ENCODE results near the gene NAALADL2.
"Not testable (repeated sequence)": the region's sequence is repeated elsewhere in the genome, so short reads cannot be mapped to it uniquely, and the experiment has no call there.

Gene NAALADL2

GRCh38 chr3:175149675-175150074 is 290.5 kb downstream of the NAALADL2 start:
- DNase-seq: no peak

GRCh38 chr3:175150812-175151401 is 291.8 kb downstream of the NAALADL2 start:
- DNase-seq: no peak

- DNase-seq: no peak
Observed at GRCh38 chr3:175153595-175153994, 294.5 kb downstream of the NAALADL2 start.

- no peak for DNase-seq
Observed at GRCh38 chr3:175155172-175155571, 296.0 kb downstream of the NAALADL2 start.

GRCh38 chr3:175159202-175159601 is 300.1 kb downstream of the NAALADL2 start:
- DNase-seq: no peak

GRCh38 chr3:175161291-175161690 is 302.2 kb downstream of the NAALADL2 start:
- DNase-seq: no peak

- DNase-seq: no peak
Observed at GRCh38 chr3:175163686-175164085, 304.6 kb downstream of the NAALADL2 start.

GRCh38 chr3:175173117-175173516 is 314.0 kb downstream of the NAALADL2 start:
- not testable (repeated sequence) for DNase-seq

- DNase-seq: no peak
Observed at GRCh38 chr3:175176556-175176955, 317.4 kb downstream of the NAALADL2 start.

GRCh38 chr3:175179055-175179454 is 319.9 kb downstream of the NAALADL2 start:
- no peak for DNase-seq

- DNase-seq: no peak
Observed at GRCh38 chr3:175184392-175184791, 325.3 kb downstream of the NAALADL2 start.

- DNase-seq: no peak
Observed at GRCh38 chr3:175185903-175186302, 326.8 kb downstream of the NAALADL2 start.

- DNase-seq: no peak
Observed at GRCh38 chr3:175186511-175186910, 327.4 kb downstream of the NAALADL2 start.

- no peak for DNase-seq
Observed at GRCh38 chr3:175187586-175187985, 328.5 kb downstream of the NAALADL2 start.

GRCh38 chr3:175192536-175192935 is 333.4 kb downstream of the NAALADL2 start:
- no peak for DNase-seq

GRCh38 chr3:175193815-175194518 is 334.8 kb downstream of the NAALADL2 start:
- DNase-seq: no peak

- DNase-seq: no peak
Observed at GRCh38 chr3:175198991-175199783, 340.1 kb downstream of the NAALADL2 start.

- DNase-seq: no peak
Observed at GRCh38 chr3:175199961-175200360, 340.8 kb downstream of the NAALADL2 start.

- DNase-seq: no peak
Observed at GRCh38 chr3:175200391-175201095, 341.4 kb downstream of the NAALADL2 start.

GRCh38 chr3:175207361-175207760 is 348.2 kb downstream of the NAALADL2 start:
- no peak for DNase-seq

- no peak for DNase-seq
Observed at GRCh38 chr3:175208326-175208725, 349.2 kb downstream of the NAALADL2 start.

- no peak for DNase-seq
Observed at GRCh38 chr3:175211466-175211865, 352.3 kb downstream of the NAALADL2 start.

GRCh38 chr3:175212896-175213295 is 353.8 kb downstream of the NAALADL2 start:
- DNase-seq: no peak
